GM18873 (cell line): ENCODE measurements around the gene OTOGL.
"Not testable (repeated sequence)": the region's sequence is repeated elsewhere in the genome, so short reads cannot be mapped to it uniquely, and the experiment has no call there.

Experiments used
- ATAC-seq: cut with Tn5 transposase; IDR thresholded peaks from one replicate; pipeline ENCODE4 v1.9.1; 2021; ENCODE audit warnings: mild to moderate bottlenecking, moderate library complexity, moderate number of reproducible peaks; ENCODE audit not compliant: unreplicated experiment, low FRiP score

OTOGL gene

GRCh38 chr12:80184926-80185325, 85.6 kb downstream of the OTOGL start:
- no peak for ATAC-seq

DNA sequence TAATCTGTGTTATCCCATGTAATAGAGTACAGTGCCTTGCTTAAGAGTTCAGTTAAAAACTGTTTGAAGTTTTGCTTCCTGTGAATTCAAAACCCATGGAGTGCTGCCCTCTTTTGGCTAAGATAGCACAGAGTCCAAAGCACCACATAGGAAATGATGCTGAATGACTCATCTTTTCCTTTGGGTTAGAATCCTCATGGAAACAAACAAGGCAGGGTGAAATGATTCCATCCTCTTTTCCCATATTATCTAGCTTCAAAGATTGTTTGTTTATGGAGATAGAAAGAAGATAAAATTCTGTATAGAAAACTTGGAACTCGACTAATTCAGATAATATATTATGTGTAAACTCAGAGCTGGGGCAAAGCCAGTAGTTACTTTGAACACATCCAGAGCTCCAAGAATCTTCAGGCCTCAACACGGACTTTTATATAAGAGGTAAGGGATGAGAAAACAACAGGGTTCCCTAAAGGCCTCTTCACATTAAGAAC, 87.4 kb downstream of the OTOGL start:
- ATAC-seq = peak; percentile 49

GRCh38 chr12:80187660-80188090, 88.3 kb downstream of the OTOGL start:
- no peak for ATAC-seq

DNA sequence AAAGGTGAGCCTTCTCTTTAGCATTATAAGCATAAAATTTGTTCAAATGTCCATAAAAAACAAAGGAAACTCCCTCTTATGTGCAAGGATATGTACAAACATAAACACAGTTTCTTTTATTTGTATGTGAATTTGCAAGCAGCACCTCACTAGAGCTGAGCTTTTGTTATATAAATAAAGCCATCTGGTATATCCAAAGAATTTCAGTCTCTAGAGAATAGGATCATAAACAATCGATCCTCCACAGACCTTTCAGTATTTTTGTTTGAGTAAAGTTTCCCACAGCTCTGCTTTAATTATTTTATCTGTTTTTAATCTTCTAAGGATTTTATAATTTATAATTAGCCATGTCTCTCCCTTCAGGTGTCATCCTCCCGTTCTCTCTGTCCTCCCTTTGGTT, 89.2 kb downstream of the OTOGL start:
- ATAC-seq = no peak

- no peak for ATAC-seq
These were observed 89.9 kb downstream of the OTOGL start for GRCh38 chr12:80189241-80189640.

- ATAC-seq = no peak
These were observed 90.7 kb downstream of the OTOGL start for GRCh38 chr12:80190001-80190400.

DNA sequence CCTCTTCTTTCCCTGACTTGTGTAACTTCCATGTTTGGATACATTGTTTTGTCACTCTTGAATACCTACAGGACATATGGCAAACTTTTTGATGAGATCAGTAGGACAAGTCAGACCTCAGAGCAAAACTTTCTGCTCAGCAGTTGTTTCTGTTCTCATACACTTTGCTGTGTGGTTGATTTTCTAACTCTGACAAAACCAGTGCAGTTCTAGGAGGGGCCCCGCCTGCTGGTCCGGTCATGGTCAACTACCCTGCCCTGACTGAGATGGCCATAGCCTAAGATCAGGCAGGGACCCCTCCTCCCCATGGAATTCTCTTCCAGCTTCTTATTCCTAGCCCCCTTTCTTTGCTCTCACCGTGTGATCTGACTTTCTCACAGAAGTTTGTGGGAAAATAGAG, 92.8 kb downstream of the OTOGL start:
- no peak for ATAC-seq

DNA sequence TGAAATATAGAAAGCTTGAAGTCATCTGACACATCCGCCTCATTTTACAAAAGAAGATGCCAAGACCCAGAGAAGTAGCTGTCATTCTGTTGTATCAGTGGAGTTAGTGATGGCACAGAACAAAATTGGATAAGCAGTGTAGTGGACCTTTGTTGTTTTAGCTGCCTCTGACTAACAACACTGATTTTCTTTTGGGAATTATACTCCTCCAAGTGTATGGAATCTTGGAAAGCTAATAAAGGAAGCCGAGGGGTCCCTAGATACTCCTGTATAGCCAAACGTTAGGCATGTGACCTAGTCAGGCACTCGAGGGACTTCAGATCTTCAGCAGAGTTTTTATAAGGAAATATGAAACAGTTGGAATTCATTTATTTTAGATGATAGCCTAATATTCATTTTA, 94.5 kb downstream of the OTOGL start:
- ATAC-seq = no peak

GRCh38 chr12:80195074-80195726, 95.9 kb downstream of the OTOGL start:
- no peak for ATAC-seq

DNA sequence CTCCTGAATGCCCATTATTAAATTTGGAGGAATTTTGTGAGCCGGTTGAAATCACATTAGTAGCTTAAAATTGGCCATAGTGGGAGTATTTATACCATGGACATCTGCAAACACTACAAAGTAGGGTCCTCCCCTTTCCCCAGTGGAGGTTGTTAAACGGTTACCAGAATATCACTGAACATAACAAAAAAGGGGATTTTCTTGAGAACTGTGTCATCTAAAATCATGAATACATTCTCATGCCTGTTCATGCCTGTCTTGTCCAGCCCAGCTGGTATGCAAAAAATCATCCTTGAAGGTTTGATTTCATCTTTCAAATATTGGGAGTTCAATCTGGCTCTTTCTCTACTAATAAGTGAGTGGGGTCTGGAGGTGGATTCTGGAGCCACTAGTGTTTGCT, 96.4 kb downstream of the OTOGL start:
- no peak for ATAC-seq

DNA sequence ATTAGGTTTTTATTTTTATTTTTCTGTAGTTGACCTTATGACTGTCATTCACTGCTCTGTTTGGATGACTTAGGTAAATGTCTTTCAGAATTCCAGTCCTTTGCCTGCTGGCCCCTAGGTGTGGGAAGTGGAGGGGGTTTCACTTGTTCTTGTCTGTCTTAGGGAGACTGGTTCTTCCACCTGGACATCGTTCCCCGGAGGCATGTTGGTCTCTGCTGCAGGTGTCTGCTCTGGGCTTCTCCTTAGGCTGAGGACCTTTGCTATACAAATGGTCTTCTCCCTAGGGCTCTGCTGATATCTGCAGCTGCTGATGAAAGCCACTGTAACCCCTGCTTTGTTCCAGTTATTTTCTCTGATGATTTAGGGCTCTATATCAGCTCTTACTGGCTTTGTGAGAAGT, 97.1 kb downstream of the OTOGL start:
- no peak for ATAC-seq

GRCh38 chr12:80198782-80199337, 99.5 kb downstream of the OTOGL start:
- ATAC-seq = no peak

- no peak for ATAC-seq
These were observed 100.6 kb downstream of the OTOGL start for GRCh38 chr12:80199931-80200330.

DNA sequence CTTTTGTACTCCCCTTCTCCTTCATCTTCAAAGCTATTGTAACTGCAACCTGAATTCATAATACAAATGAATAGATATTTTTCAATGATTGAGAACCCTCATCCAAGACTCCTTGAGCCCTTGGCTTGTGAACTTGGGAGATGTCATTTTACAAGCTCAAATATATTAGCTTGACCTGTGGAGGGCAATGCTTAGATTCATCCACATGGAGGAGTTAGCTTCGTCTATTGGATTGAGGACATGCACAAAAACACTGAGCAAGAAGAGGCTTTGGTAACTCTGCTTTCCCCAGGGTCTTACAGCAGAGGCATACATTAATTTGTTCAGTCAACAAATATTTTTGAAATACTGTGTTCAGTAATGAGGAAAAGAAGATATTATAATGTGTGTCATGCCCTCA, 101.1 kb downstream of the OTOGL start:
- no peak for ATAC-seq

- ATAC-seq = no peak
These were observed 102.6 kb downstream of the OTOGL start for GRCh38 chr12:80201908-80202307.

DNA sequence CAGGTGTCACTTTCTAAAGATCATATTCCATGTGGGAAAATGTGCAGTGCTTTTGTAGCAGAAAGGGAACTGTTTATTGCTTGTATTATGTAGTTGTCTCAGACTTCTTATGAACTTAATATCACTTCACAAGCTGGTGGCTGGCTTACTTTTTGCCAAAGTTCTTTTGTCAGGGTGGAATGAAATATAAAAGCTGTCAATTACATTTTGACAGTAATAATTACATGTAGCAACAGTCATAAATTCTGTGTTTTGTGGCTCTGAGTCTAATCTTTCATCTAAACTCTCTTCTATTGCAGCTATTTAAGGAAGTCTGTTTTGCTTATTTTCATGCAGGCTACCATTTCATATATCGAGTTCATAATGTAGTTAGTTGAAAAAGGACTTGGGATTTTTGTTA, 106.6 kb downstream of the OTOGL start:
- ATAC-seq = no peak

DNA sequence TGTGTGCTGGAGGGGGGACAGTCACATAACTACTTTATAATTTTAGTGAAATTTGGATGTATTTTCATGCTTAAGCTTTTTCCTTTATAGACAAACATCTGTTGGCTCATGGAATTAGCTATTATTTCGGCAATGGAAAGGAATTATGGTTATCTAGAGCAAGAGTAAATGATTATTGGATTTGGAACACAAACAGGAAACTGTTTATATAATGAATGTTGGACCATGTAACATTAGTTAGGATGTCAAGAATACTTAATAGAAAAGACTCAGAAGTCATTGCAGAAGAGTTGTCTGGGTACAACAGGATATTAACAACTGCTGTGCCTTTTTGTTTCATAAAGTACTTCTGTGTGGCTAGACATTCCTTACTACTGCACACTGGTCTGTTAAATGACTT, 108.7 kb downstream of the OTOGL start:
- ATAC-seq = no peak

GRCh38 chr12:80211671-80212070, 112.3 kb downstream of the OTOGL start:
- ATAC-seq = no peak

GRCh38 chr12:80212938-80213645, 113.8 kb downstream of the OTOGL start:
- ATAC-seq = no peak

GRCh38 chr12:80213871-80214270, 114.5 kb downstream of the OTOGL start:
- ATAC-seq = no peak

- ATAC-seq = no peak
These were observed 117.7 kb downstream of the OTOGL start for GRCh38 chr12:80217011-80217535.

DNA sequence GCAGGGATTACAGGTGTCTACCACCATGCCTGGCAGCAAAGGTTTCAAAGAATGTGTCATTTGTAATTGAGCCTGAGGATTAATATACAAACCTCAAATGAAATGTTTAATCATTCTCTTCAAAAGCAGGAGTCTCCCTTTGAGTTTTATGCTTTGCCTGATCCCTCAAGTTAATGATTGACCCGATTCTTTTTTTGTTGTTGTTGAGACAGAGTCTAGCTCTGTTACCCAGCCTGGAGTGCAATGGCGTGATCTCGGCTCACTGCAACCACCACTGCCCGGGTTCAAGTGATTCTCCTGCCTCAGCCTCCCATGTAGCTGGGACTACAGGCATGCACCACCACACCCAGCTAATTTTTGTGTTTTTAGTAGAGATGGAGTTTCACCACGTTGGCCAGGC, 119.6 kb downstream of the OTOGL start:
- ATAC-seq = not testable (repeated sequence)
